LNCaP clone FGC (cell line): ENCODE data around the gene SLC25A33.

Experiments
- DNase-seq: peaks from one replicate; pipeline ENCODE4 v3.0.0-alpha.2; 2011; ENCODE audit warnings: low read depth
- H3K4me3 ChIP-seq: 2 replicates; pipeline ENCODE4 v1.5.1; 2011; ENCODE audit warnings: mild to moderate bottlenecking, low read depth, low read length, control low read depth
- TF ChIP-seq, protein P1 (sequence below): IDR thresholded peaks from 2 replicates; pipeline ENCODE4 v1.5.1; 2012; ENCODE audit warnings: mild to moderate bottlenecking; ENCODE audit not compliant: control insufficient read depth, insufficient read depth; ENCODE audit errors: extremely low read depth

SLC25A33 gene

DNA sequence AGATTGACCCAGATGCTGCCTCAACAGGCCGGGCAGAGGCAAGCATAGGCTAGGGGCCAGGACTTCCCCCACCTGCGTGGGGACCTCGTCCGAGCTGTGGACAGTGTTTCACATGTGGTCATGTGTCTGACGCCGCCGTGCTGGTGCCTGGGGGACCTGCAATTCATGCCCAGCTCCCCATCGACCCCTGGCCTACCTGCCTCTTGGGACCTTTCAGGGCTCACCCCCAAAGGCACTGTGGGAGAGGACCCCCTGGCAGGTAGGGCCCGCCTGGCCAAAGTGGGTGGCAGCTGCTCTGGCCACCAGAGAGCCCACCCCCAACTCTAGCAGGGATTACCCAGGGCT, 53.9 kb downstream of the SLC25A33 start:
- no peak overlapping the region for H3K4me3 ChIP-seq
- TF ChIP-seq, protein P1, sequence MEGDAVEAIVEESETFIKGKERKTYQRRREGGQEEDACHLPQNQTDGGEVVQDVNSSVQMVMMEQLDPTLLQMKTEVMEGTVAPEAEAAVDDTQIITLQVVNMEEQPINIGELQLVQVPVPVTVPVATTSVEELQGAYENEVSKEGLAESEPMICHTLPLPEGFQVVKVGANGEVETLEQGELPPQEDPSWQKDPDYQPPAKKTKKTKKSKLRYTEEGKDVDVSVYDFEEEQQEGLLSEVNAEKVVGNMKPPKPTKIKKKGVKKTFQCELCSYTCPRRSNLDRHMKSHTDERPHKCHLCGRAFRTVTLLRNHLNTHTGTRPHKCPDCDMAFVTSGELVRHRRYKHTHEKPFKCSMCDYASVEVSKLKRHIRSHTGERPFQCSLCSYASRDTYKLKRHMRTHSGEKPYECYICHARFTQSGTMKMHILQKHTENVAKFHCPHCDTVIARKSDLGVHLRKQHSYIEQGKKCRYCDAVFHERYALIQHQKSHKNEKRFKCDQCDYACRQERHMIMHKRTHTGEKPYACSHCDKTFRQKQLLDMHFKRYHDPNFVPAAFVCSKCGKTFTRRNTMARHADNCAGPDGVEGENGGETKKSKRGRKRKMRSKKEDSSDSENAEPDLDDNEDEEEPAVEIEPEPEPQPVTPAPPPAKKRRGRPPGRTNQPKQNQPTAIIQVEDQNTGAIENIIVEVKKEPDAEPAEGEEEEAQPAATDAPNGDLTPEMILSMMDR, result no peak
- DNase-seq, result no peak

DNA sequence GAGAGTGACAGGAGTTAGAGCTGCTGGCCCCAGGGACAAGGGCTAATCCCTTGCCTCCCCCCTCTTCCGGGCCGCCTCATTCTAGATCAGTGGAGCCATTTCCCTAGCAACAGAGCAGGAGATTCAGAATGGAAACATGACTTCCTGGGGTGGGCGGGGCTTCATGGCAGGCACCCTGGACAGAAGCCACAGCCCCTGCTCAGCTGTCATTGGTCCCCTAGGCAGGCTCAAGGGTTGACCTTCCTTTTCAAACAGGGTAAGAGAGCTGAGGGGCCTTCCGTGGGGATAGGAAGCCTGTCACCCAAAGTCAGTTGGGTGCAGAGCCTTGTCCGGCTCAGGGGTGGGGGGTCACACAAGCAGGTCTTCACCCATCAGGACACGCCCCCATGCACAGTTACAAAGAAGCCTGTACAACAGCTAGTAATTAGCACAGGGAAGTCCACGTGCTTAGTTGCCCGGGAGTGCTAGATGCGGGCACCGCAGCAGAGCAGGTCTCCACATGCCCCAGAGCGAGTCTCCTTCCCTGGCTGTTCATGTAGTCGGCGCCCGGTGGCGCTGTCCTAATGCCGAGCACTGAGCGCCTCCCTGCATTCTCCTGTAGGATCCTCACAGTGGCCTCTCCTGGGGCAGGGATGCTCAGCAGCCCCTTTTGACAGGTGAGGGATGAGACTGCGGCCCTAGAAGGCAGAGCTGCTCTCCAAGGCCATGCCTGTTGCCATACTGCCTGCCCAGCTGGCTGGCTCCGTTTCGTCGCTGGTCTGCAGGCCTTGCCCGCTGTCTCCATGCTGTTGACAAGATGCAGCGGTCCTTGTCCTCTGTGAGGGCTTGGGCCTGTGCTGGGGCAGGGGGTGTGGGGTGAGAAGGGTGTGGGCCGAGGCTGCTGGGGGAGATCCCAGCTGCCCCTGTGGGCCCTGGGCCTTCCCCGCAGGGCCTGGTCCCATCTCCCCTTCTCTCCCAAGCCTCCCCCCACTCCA, 54.5 kb downstream of the SLC25A33 start:
- DNase-seq, result no peak
- TF ChIP-seq, protein P1, result no peak
- H3K4me3 ChIP-seq, result no peak overlapping the region

DNA sequence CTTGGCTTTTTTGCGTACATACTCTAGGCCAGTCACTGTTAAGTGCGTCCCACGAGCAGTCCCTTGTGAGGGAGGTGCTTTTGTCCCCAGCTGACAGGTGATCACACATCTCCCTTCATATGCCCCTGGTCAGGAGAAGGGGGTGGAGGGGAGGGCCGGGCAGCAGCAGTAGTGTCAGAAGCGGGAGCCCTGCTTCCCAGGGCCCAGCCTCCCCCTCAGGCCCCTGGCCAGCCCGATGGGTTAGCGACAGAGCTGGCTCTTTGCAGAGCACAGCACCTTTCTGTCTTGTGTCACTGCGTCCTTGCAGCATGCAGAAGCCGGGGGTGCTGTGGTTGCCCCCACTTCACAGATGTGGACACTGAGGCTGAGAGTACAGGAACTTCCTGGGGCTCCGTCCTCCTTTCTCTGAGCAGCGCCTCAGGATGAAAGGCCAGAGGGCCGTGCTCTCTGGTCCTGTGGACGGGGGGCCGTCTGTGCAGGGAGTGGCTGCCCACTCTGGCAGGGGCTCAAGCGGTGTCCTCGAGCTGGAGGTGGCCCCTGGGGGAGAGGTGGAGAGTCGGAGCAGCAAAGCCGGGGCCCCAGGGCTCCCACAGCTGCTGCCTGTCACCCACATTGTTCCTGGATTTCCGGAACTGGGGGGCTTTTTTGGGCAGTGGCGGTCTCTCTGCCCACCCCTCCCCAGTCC, 55.3 kb downstream of the SLC25A33 start:
- H3K4me3 ChIP-seq, result no peak overlapping the region
- TF ChIP-seq, protein P1, result no peak
- no peak for DNase-seq

DNA sequence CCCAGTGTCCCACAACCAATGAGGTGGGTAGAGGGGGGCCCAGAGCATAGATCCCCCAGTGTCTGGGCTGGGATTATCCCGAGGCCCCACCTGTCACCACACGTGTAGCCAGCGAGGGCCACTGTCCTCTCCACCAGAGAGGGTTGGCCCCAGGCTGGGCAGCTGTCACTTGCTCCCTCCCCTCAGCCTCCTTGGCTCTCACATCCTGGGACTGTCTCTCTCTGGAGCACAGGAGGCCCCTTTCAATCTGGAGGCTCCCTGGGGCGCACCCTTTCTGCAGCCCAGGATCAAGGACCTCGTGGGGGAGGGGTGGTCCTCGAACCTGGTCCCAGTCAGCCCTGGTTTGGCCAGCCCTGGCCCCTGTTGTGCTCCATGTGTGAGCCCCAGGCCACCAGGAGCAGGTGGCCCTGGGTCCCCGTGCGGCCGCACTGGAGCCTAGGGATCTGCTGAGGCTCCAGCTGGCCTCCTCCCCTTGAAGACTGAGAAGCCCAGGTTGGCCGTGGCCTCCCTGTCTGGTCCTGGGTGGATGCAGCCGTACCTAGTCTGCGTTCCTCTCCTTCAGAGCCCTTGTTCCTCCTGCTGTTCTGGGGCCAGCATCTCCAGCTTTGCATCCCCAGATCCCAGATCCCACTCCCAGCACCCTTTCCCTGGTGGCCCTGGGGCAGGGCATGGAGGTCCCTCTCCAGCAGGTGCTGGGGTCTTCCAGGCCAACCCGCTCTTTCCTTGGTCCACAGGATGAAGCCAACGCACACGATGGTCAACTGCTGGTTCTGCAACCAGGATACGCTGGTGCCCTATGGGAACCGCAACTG, 56.1 kb downstream of the SLC25A33 start:
- TF ChIP-seq, protein P1, result no peak
- no peak overlapping the region for H3K4me3 ChIP-seq
- no peak for DNase-seq

DNA sequence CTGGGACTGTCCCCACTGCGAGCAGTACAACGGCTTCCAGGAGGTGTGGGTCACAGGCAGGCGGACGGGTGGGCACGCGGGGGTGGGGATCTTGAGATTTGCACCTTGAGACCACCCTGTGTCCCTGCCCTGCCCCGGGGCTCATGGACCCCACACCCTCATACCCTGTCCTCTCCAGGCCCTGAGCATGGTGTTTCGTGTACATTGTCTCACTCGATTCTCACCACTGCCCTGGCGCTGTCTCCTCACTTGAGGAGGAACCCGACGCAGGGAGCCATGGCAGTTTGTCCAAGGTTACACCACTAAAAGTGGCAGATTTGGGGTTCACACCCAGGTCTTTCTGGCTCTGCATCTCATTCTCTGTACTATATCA, 56.7 kb downstream of the SLC25A33 start:
- TF ChIP-seq, protein P1, result no peak
- H3K4me3 ChIP-seq, result no peak overlapping the region
- no peak for DNase-seq

DNA sequence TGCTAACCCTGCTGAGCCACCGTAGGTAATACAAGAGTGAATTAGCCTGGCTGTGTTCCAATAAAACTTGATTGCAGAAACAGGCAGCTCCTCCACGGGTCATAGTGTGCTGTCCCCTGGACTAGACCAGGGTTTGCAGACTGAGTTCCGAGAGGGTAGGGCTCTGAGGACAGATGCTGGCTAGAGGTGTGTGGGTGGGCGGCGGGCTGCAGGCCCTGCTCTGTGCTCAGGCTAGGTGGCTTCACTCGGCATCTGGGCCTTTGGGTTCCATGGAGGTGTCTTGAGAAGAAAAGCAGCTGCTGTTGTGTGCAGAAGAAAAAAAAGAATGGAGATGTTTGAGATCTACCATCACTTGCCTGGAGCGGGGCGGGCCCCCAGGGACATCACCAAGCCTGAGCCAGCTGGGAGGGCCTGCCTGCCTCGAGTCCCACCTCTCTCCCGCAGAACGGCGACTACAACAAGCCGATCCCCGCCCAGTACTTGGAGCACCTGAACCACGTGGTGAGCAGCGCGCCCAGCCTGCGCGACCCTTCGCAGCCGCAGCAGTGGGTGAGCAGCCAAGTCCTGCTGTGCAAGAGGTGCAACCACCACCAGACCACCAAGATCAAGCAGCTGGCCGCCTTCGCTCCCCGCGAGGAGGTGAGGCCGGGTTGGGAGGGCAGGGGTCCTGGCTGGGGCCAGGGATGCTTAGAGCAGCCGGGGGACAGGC, 57.3 kb downstream of the SLC25A33 start:
- TF ChIP-seq, protein P1, result no peak
- DNase-seq, result no peak
- no peak overlapping the region for H3K4me3 ChIP-seq
